ENCODE results near the gene TMEM128.
"Not testable (repeated sequence)": the region's sequence is repeated elsewhere in the genome, so short reads cannot be mapped to it uniquely, and the experiment has no call there.

Gene TMEM128

DNA sequence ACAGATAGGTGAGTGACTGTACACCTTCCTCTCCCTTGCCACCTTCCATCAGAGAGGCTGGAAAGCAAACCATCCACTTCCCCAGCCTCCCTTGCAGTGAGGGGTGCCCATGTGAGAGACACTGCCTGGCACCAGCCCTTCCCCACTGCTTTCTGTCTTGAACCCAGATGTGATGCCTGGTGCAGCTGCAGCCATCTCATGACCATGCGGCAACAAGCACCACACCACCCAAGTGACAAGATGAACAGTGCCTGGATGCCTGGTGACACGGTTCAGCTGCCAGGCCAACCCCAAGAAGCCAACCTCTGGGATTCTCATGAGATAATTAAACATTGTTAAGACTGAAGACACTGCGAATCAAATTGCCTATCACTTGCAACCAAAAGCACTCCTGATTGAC, 52.7 kb downstream of the TMEM128 start:
- DNase-seq (ENCODE audit: low read depth in 2 of 2, low spot score in 1 of 2) = no peak

DNA sequence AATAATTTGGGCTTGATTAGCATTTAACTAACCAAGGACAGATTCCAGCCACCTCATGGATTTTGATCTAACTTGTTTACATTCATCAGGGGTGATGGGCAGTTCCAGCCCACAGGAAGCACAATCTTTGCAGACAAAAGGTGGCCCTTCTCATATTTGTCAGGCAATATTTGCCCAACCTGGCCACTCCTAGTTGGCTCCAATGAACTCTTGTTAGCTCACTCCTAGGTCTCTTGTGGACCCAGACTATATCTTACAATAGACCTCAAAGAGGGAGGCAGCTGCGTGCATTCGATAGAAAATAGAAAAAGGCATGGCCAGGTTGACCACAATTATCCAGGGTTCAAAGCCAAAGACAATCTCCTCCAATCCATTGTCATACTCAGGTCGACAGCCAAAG, 59.5 kb downstream of the TMEM128 start:
- not testable (repeated sequence) for DNase-seq (ENCODE audit: low read depth in 2 of 2, low spot score in 1 of 2)

Data from stimulated activated CD8-positive, alpha-beta memory T cell treated with anti-CD3 and anti-CD28 coated beads, Interleukin-4, amount 100 ng/mL, for 1 hour (primary cell).